GM19240 (cell line): ENCODE measurements around the gene FGF16.
"Not testable (repeated sequence)": the region's sequence is repeated elsewhere in the genome, so short reads cannot be mapped to it uniquely, and the experiment has no call there.

Experiments
- DNase-seq: peaks from one replicate; pipeline ENCODE4 v3.0.0; 2011; ENCODE audit warnings: low spot score; ENCODE audit not compliant: insufficient read length

The FGF16 gene

GRCh38 chrX:77446908-77447652, at the start of gene FGF16:
TSS of gene FGF16 (plus strand) at chrX:77447389. CDS start at chrX:77447675, 286 bp downstream.
- no peak for DNase-seq

GRCh38 chrX:77398330-77398954, 48.7 kb upstream of the FGF16 start:
- DNase-seq, result no peak

GRCh38 chrX:77404419-77404818, 42.8 kb upstream of the FGF16 start:
- DNase-seq, result no peak

- DNase-seq, result not testable (repeated sequence)
Measured at GRCh38 chrX:77407821-77408220, 39.4 kb upstream of the FGF16 start.

- no peak for DNase-seq
Measured at GRCh38 chrX:77412631-77413030, 34.6 kb upstream of the FGF16 start.

GRCh38 chrX:77415161-77415560, 32.0 kb upstream of the FGF16 start:
- DNase-seq, result no peak

- DNase-seq, result no peak
Measured at GRCh38 chrX:77415882-77416281, 31.3 kb upstream of the FGF16 start.

GRCh38 chrX:77422891-77423648, 24.1 kb upstream of the FGF16 start:
- no peak for DNase-seq

GRCh38 chrX:77426811-77427210, 20.4 kb upstream of the FGF16 start:
- DNase-seq, result no peak

GRCh38 chrX:77427611-77428010, 19.6 kb upstream of the FGF16 start:
- DNase-seq, result no peak

- DNase-seq, result no peak
Measured at GRCh38 chrX:77428551-77428950, 18.6 kb upstream of the FGF16 start.

GRCh38 chrX:77431227-77431626, 16.0 kb upstream of the FGF16 start:
- DNase-seq, result no peak

- DNase-seq, result no peak
Measured at GRCh38 chrX:77433001-77433400, 14.2 kb upstream of the FGF16 start.

- DNase-seq, result no peak
Measured at GRCh38 chrX:77434962-77435361, 12.2 kb upstream of the FGF16 start.

GRCh38 chrX:77436271-77436670, 10.9 kb upstream of the FGF16 start:
- DNase-seq, result no peak

- no peak for DNase-seq
Measured at GRCh38 chrX:77436682-77437081, 10.5 kb upstream of the FGF16 start.

- no peak for DNase-seq
Measured at GRCh38 chrX:77440330-77440729, 6.9 kb upstream of the FGF16 start.

- no peak for DNase-seq
Measured at GRCh38 chrX:77441033-77441432, 6.2 kb upstream of the FGF16 start.

GRCh38 chrX:77441479-77441878, 5.7 kb upstream of the FGF16 start:
- DNase-seq, result no peak

- DNase-seq, result no peak
Measured at GRCh38 chrX:77442728-77443127, 4.5 kb upstream of the FGF16 start.

GRCh38 chrX:77444075-77444474, 3.1 kb upstream of the FGF16 start:
- no peak for DNase-seq

GRCh38 chrX:77444545-77444944, 2.6 kb upstream of the FGF16 start:
- DNase-seq, result no peak
